ENCODE measurements around the gene CCDC69.

Gene CCDC69

DNA sequence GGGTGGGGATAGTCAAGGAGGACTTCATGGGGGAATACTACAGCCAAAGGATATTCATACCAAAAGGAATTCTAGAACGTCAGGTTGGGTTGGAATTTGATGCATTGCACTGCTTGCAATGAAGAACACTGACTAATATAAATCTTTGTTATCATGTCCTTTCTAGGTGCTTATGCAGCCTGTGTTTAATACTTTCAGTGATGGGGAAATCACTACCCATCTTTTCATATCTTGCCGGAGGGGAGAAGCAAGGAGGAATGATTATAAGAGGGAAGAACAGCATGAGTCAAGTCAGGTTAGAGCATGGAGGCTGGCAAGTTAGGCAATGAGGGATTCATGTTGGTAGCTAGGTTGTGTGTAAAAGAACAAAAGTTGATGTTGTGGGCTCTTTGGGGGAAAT is 5.1 kb upstream of the CCDC69 start:
- no peak overlapping the region for H3K27ac ChIP-seq
- TF ChIP-seq, protein P1, sequence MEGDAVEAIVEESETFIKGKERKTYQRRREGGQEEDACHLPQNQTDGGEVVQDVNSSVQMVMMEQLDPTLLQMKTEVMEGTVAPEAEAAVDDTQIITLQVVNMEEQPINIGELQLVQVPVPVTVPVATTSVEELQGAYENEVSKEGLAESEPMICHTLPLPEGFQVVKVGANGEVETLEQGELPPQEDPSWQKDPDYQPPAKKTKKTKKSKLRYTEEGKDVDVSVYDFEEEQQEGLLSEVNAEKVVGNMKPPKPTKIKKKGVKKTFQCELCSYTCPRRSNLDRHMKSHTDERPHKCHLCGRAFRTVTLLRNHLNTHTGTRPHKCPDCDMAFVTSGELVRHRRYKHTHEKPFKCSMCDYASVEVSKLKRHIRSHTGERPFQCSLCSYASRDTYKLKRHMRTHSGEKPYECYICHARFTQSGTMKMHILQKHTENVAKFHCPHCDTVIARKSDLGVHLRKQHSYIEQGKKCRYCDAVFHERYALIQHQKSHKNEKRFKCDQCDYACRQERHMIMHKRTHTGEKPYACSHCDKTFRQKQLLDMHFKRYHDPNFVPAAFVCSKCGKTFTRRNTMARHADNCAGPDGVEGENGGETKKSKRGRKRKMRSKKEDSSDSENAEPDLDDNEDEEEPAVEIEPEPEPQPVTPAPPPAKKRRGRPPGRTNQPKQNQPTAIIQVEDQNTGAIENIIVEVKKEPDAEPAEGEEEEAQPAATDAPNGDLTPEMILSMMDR (IDR thresholded peaks at IDR 0.05): no peak
- TF ChIP-seq ZFX (IDR thresholded peaks at IDR 0.05; ENCODE audit: borderline replicate concordance): no peak

DNA sequence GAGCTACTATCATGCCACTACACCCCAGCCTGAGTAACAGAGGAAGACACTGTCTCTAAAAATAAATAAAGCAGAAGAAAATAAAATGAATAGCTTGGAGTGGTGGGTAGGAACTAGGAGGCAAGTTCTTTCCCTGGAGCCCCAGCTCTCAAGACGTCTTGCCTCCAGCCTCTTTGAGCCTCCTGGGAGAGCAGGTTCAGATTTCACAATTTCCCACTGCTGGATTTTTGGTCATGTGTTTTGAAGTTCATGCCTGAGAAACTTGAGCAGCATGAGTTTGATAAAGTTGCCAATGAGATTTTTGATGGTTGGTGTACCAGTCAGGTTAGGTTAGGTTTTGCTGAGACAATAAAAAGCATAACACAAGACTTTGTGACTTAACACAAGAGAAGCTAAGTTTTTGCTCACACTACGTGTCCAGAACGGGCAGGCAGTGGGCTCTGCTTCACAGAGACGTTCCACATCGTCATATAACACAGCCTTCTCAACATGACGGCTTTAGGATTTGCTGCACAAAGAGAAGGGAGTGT is 4.1 kb upstream of the CCDC69 start:
- no peak for TF ChIP-seq ZFX (IDR thresholded peaks at IDR 0.05; ENCODE audit: borderline replicate concordance)
- TF ChIP-seq, protein P1 (IDR thresholded peaks at IDR 0.05): no peak
- no peak overlapping the region for H3K27ac ChIP-seq

DNA sequence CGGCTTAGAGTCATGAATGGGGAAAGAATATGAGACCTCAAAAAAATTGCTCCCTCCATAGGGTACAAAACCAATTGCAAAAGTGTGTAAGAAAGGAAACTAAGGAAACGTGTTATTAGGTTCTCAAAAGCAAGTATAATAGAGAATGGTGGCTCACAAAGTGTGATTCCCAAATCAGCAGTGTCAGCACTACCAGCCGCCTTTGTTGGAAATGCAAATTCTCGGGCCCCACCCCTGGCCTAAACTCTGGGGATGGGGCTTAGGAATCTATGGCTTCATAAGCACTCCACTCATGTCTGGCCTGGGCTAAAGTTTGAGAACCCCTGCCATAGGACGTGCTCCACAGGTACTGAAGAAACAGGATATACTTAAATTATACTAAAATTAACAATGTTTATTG is 1.6 kb upstream of the CCDC69 start:
- H3K27ac ChIP-seq: no peak overlapping the region
- TF ChIP-seq ZFX (IDR thresholded peaks at IDR 0.05; ENCODE audit: borderline replicate concordance): no peak
- TF ChIP-seq, protein P1 (IDR thresholded peaks at IDR 0.05): no peak

DNA sequence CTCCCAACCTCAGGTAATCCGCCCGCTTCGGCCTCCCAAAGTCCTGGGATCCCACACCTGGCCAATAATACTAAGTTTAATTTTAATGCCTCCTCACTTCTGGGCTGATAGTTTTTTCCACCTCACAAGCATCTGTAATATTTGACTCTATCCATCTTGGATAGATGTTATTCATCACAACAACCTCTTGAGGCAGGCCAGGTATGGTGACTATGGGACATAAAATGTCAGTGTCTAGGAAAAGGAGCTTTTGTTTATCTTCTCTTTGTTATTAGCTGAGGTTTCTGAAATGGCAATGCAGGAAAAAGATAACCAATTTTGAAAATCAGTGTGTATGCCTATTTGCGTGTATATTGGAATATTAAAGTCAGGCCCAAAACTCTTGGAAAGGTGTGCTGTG is 1.2 kb upstream of the CCDC69 start:
- H3K27ac ChIP-seq: no peak overlapping the region
- no peak for TF ChIP-seq ZFX (IDR thresholded peaks at IDR 0.05; ENCODE audit: borderline replicate concordance)
- TF ChIP-seq, protein P1 (IDR thresholded peaks at IDR 0.05): no peak

DNA sequence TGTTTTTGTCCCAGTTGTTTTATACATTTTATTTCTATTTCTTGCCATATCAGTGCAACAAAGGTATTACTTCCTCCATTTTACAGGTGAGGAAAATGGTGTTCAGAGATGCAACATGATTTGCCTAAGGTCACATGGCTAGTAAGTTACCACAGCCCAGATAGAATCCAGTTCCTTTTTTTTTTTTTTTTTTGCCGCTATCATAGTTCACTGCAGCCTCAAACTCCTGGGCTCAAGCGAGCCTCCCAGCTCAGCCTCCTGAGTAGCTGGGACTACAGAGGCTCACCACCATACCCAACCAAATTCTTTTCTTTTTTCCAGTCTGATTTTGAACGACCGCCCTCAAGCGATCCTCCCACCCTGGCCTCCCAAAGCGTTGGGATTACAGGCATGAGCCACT is 480 bp upstream of the CCDC69 start:
- no peak overlapping the region for H3K27ac ChIP-seq

DNA sequence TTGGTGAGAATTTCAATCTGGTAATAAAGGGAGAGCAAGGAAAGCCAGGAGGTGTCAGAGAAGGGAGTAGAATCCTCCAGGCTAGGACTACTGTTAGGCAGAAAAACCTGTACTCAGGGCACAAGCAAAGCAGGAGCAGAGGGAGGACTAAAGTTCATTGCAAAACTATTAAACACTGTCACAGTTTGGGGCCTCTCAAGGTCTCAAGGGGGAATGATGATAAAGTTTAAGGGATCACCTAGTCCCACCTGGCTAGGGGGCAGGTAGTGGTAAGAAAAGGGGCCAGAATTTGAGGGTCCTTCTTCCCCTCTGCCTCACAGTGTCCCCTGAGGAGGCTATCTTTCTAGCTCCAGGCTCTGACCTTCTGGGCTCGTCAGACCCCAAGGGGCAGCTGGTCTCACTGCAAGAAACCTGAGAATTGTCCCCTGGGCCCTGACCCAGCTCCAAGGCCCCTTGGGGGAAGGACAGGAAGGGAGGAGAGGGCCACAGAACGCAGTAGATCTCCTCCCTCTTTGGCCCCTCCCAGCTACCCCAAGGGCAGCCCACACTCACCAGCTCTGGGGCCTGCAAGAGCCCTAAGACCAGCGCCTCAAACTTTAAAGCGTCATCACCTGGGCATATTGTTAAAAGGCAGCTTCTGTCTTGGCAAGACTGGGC is 974 bp downstream of the CCDC69 start:
- TF ChIP-seq, protein P1 (IDR thresholded peaks at IDR 0.05): no peak
- TF ChIP-seq ZFX (IDR thresholded peaks at IDR 0.05; ENCODE audit: borderline replicate concordance): no peak
- no peak overlapping the region for H3K27ac ChIP-seq

More for the DNA sequence above, 480 bp upstream of the CCDC69 start:
- TF ChIP-seq, protein P1 (IDR thresholded peaks at IDR 0.05): no peak
- TF ChIP-seq ZFX (IDR thresholded peaks at IDR 0.05; ENCODE audit: borderline replicate concordance): no peak

DNA sequence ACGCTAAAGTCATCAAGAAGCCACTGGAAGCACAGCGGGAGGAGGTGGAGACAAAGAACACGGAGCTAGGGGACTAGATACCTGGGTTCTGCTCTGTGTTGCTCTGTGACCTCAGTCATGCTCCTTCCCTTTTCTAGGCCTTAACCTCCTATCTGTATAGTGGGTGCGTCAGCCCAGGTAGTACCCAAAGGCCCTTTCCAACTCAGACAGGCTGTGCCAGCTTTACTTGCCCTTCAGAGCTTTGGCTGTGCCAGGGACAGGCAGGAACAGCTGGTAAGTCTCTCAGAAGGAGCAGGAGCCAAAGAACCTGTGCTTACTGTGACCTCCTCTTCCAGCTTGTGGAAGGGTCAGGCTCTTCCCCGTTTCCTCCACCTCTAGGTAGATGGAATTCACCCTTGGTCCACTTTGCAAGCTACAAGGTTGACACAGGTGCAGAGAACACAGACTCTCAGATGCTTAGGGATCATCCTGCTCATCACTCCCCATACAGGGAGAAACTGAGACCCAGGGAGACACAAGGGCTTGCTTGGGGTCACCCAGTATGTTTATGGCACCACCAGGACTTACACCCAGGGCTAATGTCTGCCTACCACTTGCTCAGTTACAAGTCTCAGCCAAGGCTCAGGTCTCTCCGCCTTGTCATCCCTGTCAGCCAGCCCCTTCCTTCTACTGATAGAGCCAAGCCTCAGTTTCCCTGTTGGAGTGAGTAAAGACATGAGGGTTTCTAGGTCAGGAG is 1.7 kb downstream of the CCDC69 start:
- no peak for TF ChIP-seq ZFX (IDR thresholded peaks at IDR 0.05; ENCODE audit: borderline replicate concordance)
- TF ChIP-seq, protein P1 (IDR thresholded peaks at IDR 0.05): no peak
- no peak overlapping the region for H3K27ac ChIP-seq

Measured in 22Rv1 (cell line).